ENCODE data around the gene FAM241A. TPM values are rescaled to one million over a fixed set of nuclear protein-coding genes. Genes with fewer than 3 reads are reported as not detected.
"Not testable (repeated sequence)": the region's sequence is repeated elsewhere in the genome, so short reads cannot be mapped to it uniquely, and the experiment has no call there.

The FAM241A gene
- total RNA-seq, 1 experiment from 2014 or later: 1.2 TPM

DNA sequence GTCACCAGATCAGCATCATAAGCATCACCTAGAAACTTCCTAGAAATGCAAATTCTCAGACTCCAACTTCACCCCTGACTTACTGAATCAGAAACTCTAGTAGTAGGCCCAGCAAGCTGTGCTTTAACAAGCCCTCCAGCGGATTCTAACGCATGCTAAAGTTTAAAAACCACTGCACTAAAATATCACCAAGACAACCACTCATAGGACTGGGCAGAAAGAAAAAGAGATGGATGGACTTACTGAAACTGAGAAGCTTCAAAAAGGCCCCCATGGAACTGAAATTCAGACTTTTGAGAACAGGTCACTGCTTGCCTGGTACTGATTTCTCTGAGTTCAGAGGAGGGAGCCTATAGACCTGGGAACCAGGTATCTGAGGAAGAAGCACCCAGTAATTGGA is 40.1 kb downstream of the FAM241A start:
- no peaks in the 10 kb centered on the region for H3K27me3 ChIP-seq
- no peak for DNase-seq
- no peak overlapping the region for H3K4me3 ChIP-seq
- H3K9me3 ChIP-seq: no peaks in the 10 kb centered on the region
- no peaks in the 10 kb centered on the region for H3K36me3 ChIP-seq

DNA sequence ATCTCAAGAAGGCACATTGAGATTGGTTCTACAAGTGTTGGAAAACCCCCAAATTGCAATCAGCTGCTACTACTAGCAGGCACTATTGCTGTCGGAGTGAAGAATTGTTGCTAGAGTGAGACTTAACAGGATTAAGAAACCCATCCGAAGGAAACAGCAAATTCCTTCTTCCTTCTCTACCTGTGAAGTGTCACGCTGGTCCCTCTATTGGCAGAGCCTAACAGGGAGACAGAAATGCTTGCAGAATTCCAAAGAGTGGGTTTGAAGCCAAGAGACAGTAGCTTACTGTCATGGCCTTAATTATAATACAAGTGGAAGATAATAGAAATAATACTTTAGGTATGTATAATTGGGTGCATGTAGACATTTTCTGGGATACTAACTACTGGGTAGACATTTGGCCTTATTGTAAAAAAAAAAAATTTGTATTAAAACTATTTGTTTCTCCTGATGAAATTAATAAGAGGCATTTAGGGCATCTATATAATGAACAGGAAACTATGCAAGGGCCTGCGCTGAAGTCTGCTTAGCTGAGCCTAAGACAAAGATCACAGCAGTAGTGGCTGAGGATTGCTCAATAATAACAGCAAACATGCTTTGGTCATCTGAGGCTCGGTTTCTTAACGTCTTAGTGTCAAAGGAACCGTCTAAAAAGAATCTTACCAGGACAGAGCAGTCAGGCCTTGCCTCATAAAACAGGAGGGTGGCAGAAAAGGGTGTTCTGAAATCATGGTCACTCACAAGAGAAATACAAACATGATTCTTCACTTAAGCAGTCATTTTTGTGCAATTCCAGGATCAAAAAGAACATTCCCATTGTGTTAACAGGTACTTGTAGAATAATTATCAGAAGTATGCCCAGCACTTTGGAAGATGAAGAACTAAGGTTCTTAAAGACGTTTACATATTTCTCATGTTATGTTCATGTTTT is 40.8 kb downstream of the FAM241A start:
- Histone ChIP-seq H3K9me3 (no peaks in the 10 kb centered on the region), H3K27me3 (no peaks in the 10 kb centered on the region), H3K36me3 (no peaks in the 10 kb centered on the region), H3K4me3 (no peak overlapping the region)
- no peak for DNase-seq

DNA sequence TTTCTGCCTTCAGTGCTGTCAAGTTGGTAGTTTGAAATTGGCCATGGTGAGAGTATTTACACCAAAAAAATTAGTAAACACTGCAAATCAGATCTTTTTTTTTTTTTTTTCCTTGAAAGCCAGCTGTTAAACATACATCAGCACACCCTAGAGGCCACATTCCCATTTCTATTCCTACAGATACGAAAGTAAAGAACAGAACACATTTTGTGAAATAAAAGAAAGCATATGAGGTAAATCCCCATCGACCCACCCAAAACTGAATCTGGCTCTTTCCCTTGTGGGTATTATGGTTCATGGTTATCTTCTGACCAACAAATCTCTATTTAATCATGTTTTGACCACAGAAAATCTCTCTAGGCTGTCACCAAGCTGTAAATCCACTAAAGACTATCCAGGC is 44.5 kb downstream of the FAM241A start:
- no peaks in the 10 kb centered on the region for H3K27me3 ChIP-seq
- DNase-seq: no peak

DNA sequence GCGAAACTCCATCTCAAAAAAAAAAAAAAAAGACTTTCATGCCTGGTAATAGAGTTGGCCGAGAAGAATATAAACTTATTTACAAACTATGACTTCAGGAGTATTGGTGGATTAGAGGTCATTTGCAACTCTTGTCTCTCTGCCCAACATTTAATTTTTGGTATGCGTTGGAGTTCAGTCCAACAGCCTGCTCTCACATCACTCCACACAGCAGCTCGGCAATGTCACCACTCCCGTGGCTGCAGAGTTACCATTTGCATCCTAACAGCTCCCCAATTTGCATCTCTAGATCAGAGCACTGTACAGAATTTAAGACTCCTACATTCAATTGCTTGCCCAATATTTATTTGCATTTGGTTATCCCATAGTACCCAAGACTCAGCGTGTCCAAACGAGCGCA is 45.4 kb downstream of the FAM241A start:
- Histone ChIP-seq H3K4me3 (no peak overlapping the region), H3K36me3 (no peaks in the 10 kb centered on the region)
- DNase-seq: no peak

More for the DNA sequence above, 44.5 kb downstream of the FAM241A start:
- Histone ChIP-seq H3K4me3 (no peak overlapping the region), H3K36me3 (no peaks in the 10 kb centered on the region), H3K9me3 (no peaks in the 10 kb centered on the region)

DNA sequence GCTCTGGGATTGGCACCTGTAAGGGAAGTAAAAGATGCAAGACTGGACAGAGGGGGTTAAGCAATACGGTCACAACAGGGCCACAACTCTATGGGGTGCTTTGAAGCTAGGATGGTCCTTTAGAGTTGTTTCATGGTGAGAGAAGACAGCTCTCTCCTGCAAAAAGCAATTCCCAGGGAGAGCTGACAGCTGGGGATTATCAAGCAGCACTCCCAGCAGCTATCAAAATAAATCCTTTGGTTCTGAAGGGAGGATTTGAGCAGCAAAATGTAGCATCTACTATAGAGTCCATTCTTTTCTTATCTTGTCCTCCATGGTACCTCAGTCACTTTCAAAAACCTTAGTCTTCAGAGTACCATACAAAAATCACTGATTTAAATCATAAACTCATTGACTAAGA is 51.2 kb downstream of the FAM241A start:
- H3K27me3 ChIP-seq: no peaks in the 10 kb centered on the region
- H3K9me3 ChIP-seq: no peaks in the 10 kb centered on the region
- H3K4me3 ChIP-seq: no peak overlapping the region
- no peaks in the 10 kb centered on the region for H3K36me3 ChIP-seq
- DNase-seq: no peak

More for the DNA sequence above, 45.4 kb downstream of the FAM241A start:
- H3K9me3 ChIP-seq: no peaks in the 10 kb centered on the region
- no peaks in the 10 kb centered on the region for H3K27me3 ChIP-seq

DNA sequence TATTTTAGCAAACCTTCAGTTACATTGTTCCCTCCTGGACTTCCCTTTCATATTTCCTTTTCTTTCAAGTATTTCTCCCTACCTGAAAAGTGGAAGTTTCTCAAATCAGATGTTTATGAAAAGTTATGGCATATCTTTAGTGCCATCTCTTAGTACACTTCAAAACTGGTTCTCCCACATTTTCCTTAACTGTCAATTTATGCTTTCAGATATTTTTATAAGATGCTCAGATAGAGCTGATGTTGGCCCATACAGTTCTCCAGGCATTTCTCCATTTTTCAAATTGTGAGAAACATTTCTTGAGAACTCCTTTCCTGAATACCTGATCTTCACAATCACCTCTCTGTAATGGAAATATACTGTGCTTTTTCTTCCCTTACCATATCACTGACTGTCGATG is 53.8 kb downstream of the FAM241A start:
- Histone ChIP-seq H3K27me3 (no peaks in the 10 kb centered on the region), H3K9me3 (no peaks in the 10 kb centered on the region), H3K4me3 (no peak overlapping the region), H3K36me3 (no peaks in the 10 kb centered on the region)
- no peak for DNase-seq

DNA sequence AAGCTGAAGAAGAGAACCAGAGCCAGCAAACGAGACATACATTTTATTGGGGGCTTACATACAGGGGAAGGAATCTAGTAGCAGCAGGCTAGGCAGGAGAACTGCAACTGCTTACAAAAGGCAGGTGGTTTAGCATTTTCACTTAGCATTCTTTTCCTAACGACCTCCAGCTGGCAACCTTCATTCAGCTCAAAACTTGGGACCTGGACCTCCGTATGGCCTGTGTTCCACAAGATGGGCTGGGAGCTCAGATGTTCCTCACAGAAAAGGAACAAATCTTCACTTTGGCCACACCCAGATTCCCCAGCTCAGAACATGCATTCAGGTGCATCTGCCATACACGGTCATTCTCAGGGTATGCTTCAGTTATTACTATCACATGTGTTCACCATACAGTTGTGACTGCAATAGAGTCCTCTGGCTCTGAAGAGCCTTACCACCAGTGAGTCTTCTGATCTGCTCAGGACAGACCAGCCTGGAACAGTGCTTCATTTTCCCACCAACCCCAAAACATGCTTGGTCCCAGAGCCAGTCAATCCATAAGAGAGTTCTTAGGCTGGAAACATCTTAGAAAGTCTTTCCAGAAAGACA is 56.8 kb downstream of the FAM241A start:
- Histone ChIP-seq H3K9me3 (no peaks in the 10 kb centered on the region), H3K27me3 (no peaks in the 10 kb centered on the region), H3K36me3 (no peaks in the 10 kb centered on the region), H3K4me3 (no peak overlapping the region)
- no peak for DNase-seq

DNA sequence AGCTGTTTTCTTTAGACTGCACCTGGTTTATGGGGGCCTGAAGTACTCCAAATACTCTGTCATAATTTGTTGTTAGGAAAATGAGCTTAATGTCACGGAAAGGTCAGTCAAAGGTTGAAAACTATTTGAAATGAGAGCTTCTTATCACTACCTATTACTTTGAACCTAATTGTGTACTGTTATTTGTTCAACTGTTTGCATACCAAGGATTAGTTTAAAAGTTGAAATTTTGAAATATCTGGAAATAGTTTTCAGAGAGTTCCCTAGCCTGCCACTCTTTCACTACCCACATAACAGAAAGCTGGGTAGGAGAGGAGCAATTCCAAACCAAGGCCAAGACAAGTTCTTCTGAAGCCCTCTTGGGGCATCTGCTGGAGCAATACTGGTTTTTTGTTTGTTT is 58.3 kb downstream of the FAM241A start:
- Histone ChIP-seq H3K4me3 (no peak overlapping the region), H3K36me3 (no peaks in the 10 kb centered on the region), H3K9me3 (no peaks in the 10 kb centered on the region), H3K27me3 (no peaks in the 10 kb centered on the region)
- DNase-seq: no peak

DNA sequence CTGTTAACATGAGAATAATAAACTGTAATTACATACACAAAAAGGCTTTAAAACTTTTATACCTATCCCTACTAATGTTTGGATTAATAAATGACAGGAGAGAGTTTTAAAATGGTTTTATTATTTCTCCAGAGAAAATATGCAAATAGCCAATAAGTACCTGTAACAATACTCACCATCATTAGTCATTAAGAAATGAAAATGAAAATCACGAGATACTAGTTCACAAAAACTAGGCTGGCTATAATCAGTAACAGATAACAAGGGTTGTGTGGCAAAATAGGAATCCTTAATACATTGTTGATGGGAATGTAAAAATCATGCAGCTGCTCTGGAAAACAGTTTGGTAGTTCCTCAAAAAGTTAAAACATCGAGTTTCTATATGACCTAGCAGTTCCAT is 61.2 kb downstream of the FAM241A start:
- no peak for DNase-seq
- Histone ChIP-seq H3K9me3 (no peaks in the 10 kb centered on the region), H3K36me3 (no peaks in the 10 kb centered on the region), H3K4me3 (no peak overlapping the region), H3K27me3 (no peaks in the 10 kb centered on the region)

DNA sequence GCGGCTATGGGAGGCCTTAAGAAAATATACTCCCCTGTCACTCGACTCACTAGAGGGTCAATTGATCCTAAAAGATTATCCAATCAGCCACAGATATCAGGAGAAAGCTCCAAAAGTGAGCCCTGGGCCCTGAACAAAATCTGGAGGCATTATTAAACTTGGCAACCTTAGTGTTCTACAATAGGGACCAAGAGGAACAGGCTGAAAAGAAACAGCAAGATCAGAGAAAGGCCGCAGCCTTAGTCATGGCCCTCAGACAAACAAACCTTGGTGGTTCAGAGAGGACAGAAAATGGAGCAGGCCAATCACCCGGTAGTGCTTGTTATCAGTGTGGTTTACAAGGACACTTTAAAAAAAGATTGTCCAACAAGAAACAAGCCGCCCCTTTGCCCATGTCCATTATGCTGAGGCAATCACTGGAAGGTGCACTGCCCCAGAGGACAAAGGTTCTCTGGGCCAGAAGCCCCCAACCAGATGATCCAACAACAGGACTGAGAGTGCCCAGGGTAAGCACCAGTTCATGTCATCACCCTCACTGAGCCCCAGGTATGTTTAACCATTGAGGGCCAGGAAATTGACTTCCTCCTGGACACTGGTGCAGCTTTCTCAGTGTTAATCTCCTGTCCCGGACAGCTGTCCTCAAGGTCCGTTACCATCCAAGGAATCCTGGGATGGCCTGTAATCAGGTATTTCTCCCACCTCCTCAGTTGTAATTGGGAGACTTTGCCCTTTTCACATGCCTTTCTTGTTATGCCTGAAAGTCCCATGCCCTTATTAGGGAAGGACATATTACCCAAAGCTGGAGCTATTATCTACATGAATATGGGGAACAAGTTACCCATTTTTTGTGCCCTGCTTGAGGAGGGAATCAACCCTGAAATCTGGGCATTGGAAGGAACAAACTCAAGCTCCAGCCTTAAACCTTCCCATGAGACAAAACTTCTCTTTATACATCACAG is 63.2 kb downstream of the FAM241A start:
- not testable (repeated sequence) for H3K36me3 ChIP-seq, DNase-seq, H3K4me3 ChIP-seq, H3K9me3 ChIP-seq, H3K27me3 ChIP-seq

DNA sequence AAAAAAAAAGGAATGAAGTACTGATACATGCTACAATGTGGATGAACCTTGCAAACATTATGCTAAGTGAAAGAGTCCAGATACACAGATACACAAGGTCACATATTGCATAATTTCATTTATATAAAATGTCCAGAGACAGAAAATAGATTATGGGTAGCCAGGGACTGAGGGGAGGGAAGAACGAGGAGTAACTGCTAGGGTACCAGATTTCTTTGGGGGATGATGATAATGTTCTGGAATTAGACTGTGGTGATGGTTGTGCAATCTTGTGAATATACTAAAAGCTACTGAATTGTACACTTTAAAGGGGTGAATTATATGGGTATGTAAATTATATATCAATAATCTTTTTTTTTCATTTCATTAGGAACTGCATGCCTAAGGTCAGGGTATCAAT is 65.5 kb downstream of the FAM241A start:
- H3K27me3 ChIP-seq: no peaks in the 10 kb centered on the region
- no peak for DNase-seq

DNA sequence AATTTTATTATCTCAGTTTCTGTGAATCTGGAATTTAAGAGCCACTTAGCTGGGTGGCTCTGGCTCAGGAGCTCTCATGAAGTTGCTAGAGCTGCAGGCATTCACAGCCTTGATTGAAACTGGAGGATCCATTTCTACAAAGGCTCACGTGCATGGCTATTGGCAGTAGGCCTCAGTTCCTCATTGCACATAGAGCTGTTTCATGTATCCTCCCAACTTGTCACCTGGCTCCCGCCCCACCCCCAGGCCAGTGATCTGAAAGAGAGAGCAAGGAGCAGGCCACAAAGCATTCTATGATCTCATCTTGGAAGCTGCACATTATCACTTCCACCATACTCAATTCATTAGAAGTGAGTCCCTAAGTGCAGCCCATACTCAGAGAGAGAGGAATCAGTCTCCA is 67.8 kb downstream of the FAM241A start:
- Histone ChIP-seq H3K27me3 (no peaks in the 10 kb centered on the region), H3K36me3 (no peaks in the 10 kb centered on the region), H3K9me3 (no peaks in the 10 kb centered on the region), H3K4me3 (no peak overlapping the region)
- no peak for DNase-seq

More for the DNA sequence above, 65.5 kb downstream of the FAM241A start:
- Histone ChIP-seq H3K4me3 (no peak overlapping the region), H3K9me3 (no peaks in the 10 kb centered on the region), H3K36me3 (no peaks in the 10 kb centered on the region)

DNA sequence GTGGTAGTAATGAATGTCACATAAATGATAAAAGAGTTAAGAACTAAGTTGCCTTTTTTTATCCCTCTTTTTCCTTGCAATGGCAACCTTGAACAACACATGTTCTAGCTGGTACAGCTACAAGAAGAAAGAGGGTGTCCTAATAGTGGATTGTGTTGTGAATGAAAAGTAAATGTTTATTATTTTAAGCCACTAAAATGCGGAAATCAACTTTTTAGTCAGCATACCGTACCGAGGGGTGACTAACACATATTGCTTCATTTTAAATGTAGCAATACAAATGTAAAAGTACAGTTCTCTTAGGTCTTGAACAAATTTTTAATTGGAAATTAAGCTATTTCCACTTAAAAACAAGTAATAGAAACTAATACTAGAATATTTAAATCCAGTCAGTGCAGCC is 68.6 kb downstream of the FAM241A start:
- Histone ChIP-seq H3K4me3 (no peak overlapping the region), H3K9me3 (no peaks in the 10 kb centered on the region), H3K27me3 (no peaks in the 10 kb centered on the region), H3K36me3 (no peaks in the 10 kb centered on the region)
- no peak for DNase-seq

DNA sequence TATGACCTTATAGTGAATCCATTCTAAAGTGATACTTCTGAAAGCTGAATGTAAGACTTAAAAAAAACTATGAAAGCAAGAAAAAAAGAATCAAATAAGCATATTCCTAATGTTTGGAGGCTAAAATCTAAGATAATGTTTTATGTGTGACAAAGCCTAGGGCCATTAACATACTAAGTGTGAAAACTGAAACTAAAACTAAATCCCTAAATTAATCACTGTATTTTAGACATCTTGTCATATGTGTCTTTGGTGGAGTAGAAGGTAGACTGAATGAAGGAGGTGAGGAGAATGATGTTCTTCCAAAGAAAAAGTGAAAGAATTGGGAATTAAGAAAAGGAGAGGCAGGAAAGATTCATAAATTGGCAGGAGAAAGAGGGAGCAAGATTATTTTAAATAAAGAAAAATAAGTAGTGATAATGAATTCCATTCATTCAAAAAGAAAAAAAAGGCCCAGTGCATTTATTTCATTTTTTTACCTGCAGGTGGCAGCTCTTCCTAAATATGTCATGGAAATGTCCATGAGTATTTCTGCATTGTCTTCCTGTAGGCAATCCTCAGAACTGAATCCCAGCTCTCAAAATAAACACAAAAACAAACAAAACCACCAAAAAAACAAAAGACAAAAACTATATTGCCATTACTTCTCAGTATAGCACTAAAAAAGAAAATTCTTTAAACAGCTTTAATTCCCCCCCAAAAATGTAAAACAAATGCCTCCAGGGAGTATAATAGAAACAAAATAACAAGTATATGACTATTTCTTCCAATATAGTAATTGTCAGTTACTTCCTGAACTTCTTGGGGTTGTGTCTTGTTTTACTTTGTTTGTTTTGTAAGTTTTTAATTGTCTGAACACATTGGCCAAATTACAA is 69.4 kb downstream of the FAM241A start:
- H3K27me3 ChIP-seq: no peaks in the 10 kb centered on the region
- H3K36me3 ChIP-seq: no peaks in the 10 kb centered on the region
- DNase-seq: no peak
- H3K4me3 ChIP-seq: no peak overlapping the region
- H3K9me3 ChIP-seq: no peaks in the 10 kb centered on the region

DNA sequence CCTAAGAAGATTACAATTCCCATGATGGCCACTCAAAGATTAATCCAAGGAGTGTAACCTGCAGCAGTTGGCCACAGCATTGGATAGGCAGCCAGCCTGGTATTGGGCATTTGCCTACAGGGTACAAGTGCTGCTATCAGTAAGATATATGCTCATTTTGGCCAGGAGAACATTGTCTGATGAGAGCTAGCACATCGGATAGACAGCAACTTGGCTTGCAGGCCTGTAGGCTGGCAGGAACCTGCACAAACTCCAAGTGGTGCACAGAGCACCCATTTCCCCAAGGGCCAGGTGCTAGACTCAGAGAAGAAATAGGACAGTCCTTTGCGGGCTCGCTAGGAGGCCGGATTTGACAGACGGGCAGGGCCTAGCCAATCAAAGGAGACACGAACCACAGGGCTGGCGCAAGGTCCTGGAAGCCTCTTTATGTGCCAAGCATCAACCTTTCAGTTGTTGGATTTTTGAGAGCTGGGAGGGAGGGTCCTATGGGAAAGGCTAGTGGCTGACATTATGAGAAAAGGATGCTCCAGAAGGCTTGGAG is 74.6 kb downstream of the FAM241A start:
- Histone ChIP-seq H3K9me3 (no peaks in the 10 kb centered on the region), H3K27me3 (no peaks in the 10 kb centered on the region), H3K4me3 (no peak overlapping the region), H3K36me3 (no peaks in the 10 kb centered on the region)
- no peak for DNase-seq
